ENCODE measurements around the gene PLA2G6.

The PLA2G6 gene

GRCh38 chr22:38068641-38069371 lies 112.8 kb downstream of the PLA2G6 start:
- no peak for DNase-seq

GRCh38 chr22:38067761-38068360 lies 113.8 kb downstream of the PLA2G6 start:
- no peak for DNase-seq

GRCh38 chr22:38067028-38067415 lies 114.6 kb downstream of the PLA2G6 start:
- DNase-seq: no peak

GRCh38 chr22:38066381-38067027 lies 115.1 kb downstream of the PLA2G6 start:
- DNase-seq: no peak

- DNase-seq: no peak
Measured at GRCh38 chr22:38065539-38065938, 116.1 kb downstream of the PLA2G6 start.

- no peak for DNase-seq
Measured at GRCh38 chr22:38062791-38063190, 118.8 kb downstream of the PLA2G6 start.

Data from NCI-H526 treated with DMSO at 0.1 percent for 48 hours (cell line).